ENCODE results near the gene CENPN.

DNA sequence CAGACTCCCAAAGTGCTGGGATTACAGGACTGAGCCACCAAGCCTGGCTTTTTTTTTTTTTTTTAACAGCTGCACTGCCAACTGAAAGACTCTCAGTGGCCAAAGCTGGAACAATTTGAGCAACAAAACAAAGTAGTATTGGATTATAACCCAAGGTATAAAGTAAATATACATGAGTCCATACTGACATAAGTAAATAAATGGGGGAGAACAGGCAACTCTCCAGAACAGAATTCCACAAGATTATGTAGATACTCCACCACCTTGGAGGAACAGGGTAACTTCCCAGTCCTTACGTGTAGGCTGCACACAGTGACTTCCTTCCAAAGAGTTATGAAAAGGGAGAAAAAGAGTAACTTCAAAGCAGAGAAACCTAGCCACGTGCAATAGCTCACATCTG lies 16.0 kb upstream of the CENPN start:
- TF ChIP-seq CTCF (IDR thresholded peaks at IDR 0.05) (no peak), POLR2AphosphoS5 (IDR thresholded peaks at IDR 0.05) (no peak)
